PC-9 (cell line): Measurements from ENCODE around the gene HBS1L. TPM values are rescaled to one million over a fixed set of nuclear protein-coding genes. Genes with fewer than 3 reads are reported as not detected.

Experiments used
- BruUV-seq: library from RNA; stranded (reverse); fragments of 400-500 nt; replicated peaks from 2 replicates; lab custom pipeline; 2021; lab: Mats Ljungman, UMichigan
- CTCF ChIA-PET: fragments of 300-600 bp; sonication (Branson Sonifier 250); formaldehyde crosslinking; loops from one replicate; lab custom pipeline; 2022; ENCODE audit warnings: antibody characterized with exemption; lab: Charles Lee
- POLR2A ChIA-PET: fragments of 300-600 bp; sonication (Branson Sonifier 250); formaldehyde crosslinking; loops from one replicate; lab custom pipeline; 2022; ENCODE audit warnings: antibody characterized with exemption; ENCODE audit not compliant: unreplicated experiment; lab: Charles Lee
- DNase-seq, 2 experiments: peaks; one replicate each; pipeline versions ENCODE4 v3.0.0 to v3.0.0-alpha.2; 2015 to 2022; ENCODE audit warnings: mixed read lengths in 1 of 2
- H2AFZ ChIP-seq: fragments of 200-600 bp; sonication (generic); 2 replicates; pipeline ENCODE4 v1.8.1; 2017; ENCODE audit warnings: antibody characterized with exemption
- H3F3A ChIP-seq: fragments of 200-600 bp; sonication (generic); 2 replicates; pipeline ENCODE4 v1.8.1; 2017; ENCODE audit warnings: antibody characterized with exemption, mild to moderate bottlenecking, low read depth; ENCODE audit not compliant: insufficient read depth
- H3K27ac ChIP-seq: fragments of 200-600 bp; sonication (generic); 2 replicates; pipeline ENCODE4 v1.6.1; 2016; ENCODE audit warnings: mixed run types
- H3K27me3 ChIP-seq: fragments of 200-600 bp; sonication (generic); 2 replicates; pipeline ENCODE4 v1.6.1; 2016; ENCODE audit warnings: low read depth, mixed run types; ENCODE audit not compliant: insufficient read depth
- H3K36me3 ChIP-seq: fragments of 200-600 bp; sonication (generic); 2 replicates; pipeline ENCODE4 v1.6.1; 2016; ENCODE audit warnings: low read depth, mixed run types
- H3K4me1 ChIP-seq: fragments of 200-600 bp; sonication (generic); replicated peaks from 2 replicates; pipeline ENCODE4 v1.6.1; 2016; ENCODE audit warnings: mixed run types; ENCODE audit not compliant: insufficient read depth
- H3K4me2 ChIP-seq: fragments of 200-600 bp; sonication (generic); 2 replicates; pipeline ENCODE4 v1.6.1; 2017; ENCODE audit warnings: mixed run types
- H3K4me3 ChIP-seq: fragments of 200-600 bp; sonication (generic); 2 replicates; pipeline ENCODE4 v1.6.1; 2016; ENCODE audit warnings: mixed run types
- H3K79me2 ChIP-seq: fragments of 200-600 bp; sonication (generic); 2 replicates; pipeline ENCODE4 v1.6.1; 2017; ENCODE audit warnings: low read depth, mixed run types
- H3K9me2 ChIP-seq: fragments of 200-600 bp; sonication (generic); 2 replicates; pipeline ENCODE4 v1.8.1; 2017; ENCODE audit warnings: mild to moderate bottlenecking; ENCODE audit not compliant: insufficient read depth
- H3K9me3 ChIP-seq: fragments of 200-600 bp; sonication (generic); 2 replicates; pipeline ENCODE4 v1.8.1; 2016; ENCODE audit warnings: low read depth; ENCODE audit not compliant: insufficient read depth
- H4K20me1 ChIP-seq: fragments of 200-600 bp; sonication (generic); 2 replicates; pipeline ENCODE4 v1.8.1; 2017; ENCODE audit not compliant: insufficient read depth
- EZH2 ChIP-seq: fragments of 200-600 bp; sonication (generic); IDR thresholded peaks from 2 replicates; pipeline ENCODE4 v1.8.0; 2017; ENCODE audit warnings: antibody characterized with exemption, low read depth
- intact Hi-C: fragments of 100-400 bp; cut with micrococcal nuclease; formaldehyde crosslinking; loops from one replicate; pipeline ENCODE4 v1.10.0; 2022; ENCODE audit not compliant: unreplicated experiment
- total RNA-seq: library from RNA; stranded (reverse); gene quantifications from 2 replicates; pipeline ENCODE4 v1.2.3, GENCODE V29; 2021
- TF ChIP-seq, protein P1 (sequence below): fragments of 200-600 bp; sonication (generic); conservative IDR thresholded peaks from 2 replicates; pipeline ENCODE4 v1.6.1; 2017; ENCODE audit warnings: mixed run types, antibody characterized with exemption, mild to moderate bottlenecking, moderate library complexity

HBS1L gene
- total RNA-seq, 1 experiment from 2014 or later = 84.4 TPM

DNA sequence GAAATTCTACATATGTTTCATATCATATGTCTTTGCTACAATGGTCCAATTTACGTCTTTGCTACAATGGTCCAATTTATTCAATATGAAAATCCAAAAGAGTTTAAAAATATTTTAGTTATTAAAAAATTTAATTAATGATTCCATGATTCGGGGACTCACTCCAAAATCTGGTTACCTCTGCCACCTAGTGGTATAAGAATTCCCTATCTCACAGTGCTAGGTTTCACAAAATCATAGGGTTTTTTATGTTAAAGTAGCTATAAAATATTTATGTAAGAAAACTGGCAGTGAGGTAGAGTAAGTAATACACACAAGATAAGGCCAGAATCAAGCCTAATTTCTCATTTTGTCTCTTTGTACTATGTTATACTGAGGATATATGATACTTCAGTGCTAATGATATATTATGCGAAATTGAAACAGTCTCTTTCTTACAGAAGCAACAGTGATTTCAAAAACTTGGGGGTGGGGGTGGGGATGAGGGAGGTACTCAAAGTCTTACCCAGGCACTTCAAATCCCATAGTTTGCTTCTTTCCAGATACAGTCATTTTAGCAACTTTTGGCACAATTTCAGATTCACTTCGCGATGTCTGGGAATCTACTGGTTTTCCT is 52.3 kb downstream of the HBS1L start:
- no peaks in the 10 kb centered on the region for H3K9me2 ChIP-seq
- no peaks in the 10 kb centered on the region for H3K4me1 ChIP-seq
- H3K9me3 ChIP-seq = no peaks in the 10 kb centered on the region
- no peaks in the 10 kb centered on the region for H4K20me1 ChIP-seq
- 0 out of 2 replicates have a peak, but pooled peaks cover 8% of the 10 kb centered on the region for H3K36me3 ChIP-seq
- TF ChIP-seq EZH2 = no peak
- TF ChIP-seq, protein P1, sequence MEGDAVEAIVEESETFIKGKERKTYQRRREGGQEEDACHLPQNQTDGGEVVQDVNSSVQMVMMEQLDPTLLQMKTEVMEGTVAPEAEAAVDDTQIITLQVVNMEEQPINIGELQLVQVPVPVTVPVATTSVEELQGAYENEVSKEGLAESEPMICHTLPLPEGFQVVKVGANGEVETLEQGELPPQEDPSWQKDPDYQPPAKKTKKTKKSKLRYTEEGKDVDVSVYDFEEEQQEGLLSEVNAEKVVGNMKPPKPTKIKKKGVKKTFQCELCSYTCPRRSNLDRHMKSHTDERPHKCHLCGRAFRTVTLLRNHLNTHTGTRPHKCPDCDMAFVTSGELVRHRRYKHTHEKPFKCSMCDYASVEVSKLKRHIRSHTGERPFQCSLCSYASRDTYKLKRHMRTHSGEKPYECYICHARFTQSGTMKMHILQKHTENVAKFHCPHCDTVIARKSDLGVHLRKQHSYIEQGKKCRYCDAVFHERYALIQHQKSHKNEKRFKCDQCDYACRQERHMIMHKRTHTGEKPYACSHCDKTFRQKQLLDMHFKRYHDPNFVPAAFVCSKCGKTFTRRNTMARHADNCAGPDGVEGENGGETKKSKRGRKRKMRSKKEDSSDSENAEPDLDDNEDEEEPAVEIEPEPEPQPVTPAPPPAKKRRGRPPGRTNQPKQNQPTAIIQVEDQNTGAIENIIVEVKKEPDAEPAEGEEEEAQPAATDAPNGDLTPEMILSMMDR = peak; percentile 88
- H3K4me2 ChIP-seq = no peak overlapping the region
- H3K79me2 ChIP-seq = no peaks in the 10 kb centered on the region
- no peak overlapping the region for H3K4me3 ChIP-seq
- ChIA-PET POLR2A (interaction anchor here (0.6 kb wide), 1 partner anchor 582 kb away, joined by 14 read pairs; no protein-coding TSS in a partner anchor), CTCF (interaction anchor here (0.6 kb wide), 2 partner anchors 62 to 708 kb away, joined by 3 read pairs; no protein-coding TSS in a partner anchor)
- H3F3A ChIP-seq = peaks cover 5% of the 10 kb centered on the region; the same call in 1 of the 2 replicates
- BruUV-seq = no TSS peak
- H3K27ac ChIP-seq = no peak overlapping the region
- intact Hi-C loops = loop anchor here (2.0 kb wide), 1 partner anchor 14 kb away; no protein-coding TSS in a partner anchor
- H3K27me3 ChIP-seq = no peaks in the 10 kb centered on the region
- H2AFZ ChIP-seq = no peak overlapping the region
- no peak for DNase-seq

DNA sequence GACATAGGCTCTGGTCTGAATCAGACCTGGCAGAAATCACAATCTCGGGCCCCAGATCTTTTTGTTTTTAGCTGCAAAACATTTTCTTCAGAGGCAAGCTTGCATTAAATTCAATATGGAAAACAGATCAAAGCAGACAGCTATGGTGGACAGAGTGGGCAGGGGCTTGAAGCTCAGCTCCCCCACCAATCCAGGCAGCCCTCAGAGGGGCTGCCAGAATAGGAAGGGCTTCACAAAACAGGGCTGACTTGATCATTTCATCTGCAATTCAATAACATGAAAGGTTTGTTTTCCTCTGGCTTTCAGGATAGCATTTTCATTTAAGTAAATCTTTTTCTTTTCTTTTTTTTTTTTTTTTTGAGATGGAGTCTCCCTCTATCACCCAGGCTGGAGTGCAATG is 55.5 kb downstream of the HBS1L start:
- H3K9me2 ChIP-seq = no peaks in the 10 kb centered on the region
- no peak overlapping the region for H3K4me3 ChIP-seq
- intact Hi-C loops = no loop called here
- H3K27ac ChIP-seq = no peak overlapping the region
- H3K4me2 ChIP-seq = no peak overlapping the region
- H3K79me2 ChIP-seq = no peaks in the 10 kb centered on the region
- CTCF ChIA-PET = interaction anchor here (0.6 kb wide), 1 partner anchor 30 kb away, joined by 3 read pairs; no protein-coding TSS in a partner anchor
- no peaks in the 10 kb centered on the region for H3K4me1 ChIP-seq
- POLR2A ChIA-PET = no interaction called here
- no peaks in the 10 kb centered on the region for H3K9me3 ChIP-seq
- no peaks in the 10 kb centered on the region for H3K27me3 ChIP-seq
- H3K36me3 ChIP-seq = 0 out of 2 replicates have a peak, but pooled peaks cover 18% of the 10 kb centered on the region
- peaks cover 4% of the 10 kb centered on the region; the same call in 1 of the 2 replicates for H4K20me1 ChIP-seq
- H3F3A ChIP-seq = peaks cover 5% of the 10 kb centered on the region; the same call in 1 of the 2 replicates
- BruUV-seq = no TSS peak
- no peak for DNase-seq
- TF ChIP-seq, protein P1 = no peak
- no peak for TF ChIP-seq EZH2
- H2AFZ ChIP-seq = no peak overlapping the region

DNA sequence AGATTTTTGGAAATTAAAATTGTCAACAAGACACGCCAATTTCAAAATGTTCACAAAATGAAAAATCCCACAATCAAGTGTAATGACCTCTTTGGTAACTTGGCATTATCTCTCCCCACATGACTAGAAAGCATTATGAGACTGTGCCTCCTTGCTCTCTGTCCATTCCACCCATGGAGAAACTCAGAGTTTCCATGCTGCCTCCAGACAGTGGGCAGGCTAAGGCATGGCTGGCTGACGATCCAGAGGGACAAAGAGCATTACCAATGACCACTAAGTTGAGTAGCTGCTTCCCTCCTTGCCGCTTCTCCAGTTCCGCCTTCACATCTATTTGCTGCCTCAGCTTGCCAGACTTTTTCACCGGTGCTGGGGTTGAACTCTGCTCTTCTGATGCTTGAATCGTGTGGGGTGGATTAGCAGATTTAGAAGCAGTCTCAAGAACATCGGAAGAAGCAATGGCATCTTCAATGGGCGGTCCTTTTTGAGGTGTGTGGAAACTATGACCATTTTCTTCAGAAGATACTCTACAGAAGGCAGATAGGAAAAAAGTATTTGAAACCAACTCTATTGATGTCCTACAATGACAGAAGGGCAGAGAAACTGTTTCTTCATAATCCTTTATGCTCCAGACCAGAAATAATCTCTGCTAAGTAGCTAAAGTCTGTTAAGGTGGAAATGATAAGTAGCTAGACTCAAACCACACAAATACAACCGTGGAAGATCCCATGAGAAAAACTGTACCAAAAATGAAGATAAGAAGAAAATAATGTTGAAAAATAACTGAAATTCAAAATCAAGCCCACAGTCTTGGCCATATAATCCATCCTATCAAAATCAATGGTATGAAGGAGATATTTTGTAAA is 57.3 kb downstream of the HBS1L start:
- ChIA-PET POLR2A (no interaction called here), CTCF (no interaction called here)
- Histone ChIP-seq H3K4me3 (no peak overlapping the region), H3K27ac (no peak overlapping the region), H3K9me2 (no peaks in the 10 kb centered on the region), H3K4me2 (no peak overlapping the region), H3K36me3 (peaks cover 25% of the 10 kb centered on the region), H4K20me1 (peaks cover 4% of the 10 kb centered on the region; the same call in 1 of the 2 replicates), H3K27me3 (no peaks in the 10 kb centered on the region), H3K79me2 (no peaks in the 10 kb centered on the region), H3K4me1 (no peaks in the 10 kb centered on the region), H3K9me3 (no peaks in the 10 kb centered on the region), H2AFZ (no peak overlapping the region), H3F3A (no peaks in the 10 kb centered on the region)
- DNase-seq = no peak
- intact Hi-C loops = no loop called here
- TF ChIP-seq, protein P1 = no peak
- TF ChIP-seq EZH2 = no peak
- no TSS peak for BruUV-seq
